Sigmoid colon (tissue), 7 donors: Measurements from ENCODE around the gene ATXN10. TPM values are rescaled to one million over a fixed set of nuclear protein-coding genes. Genes with fewer than 3 reads are reported as not detected.
"Not testable (repeated sequence)": the region's sequence is repeated elsewhere in the genome, so short reads cannot be mapped to it uniquely, and the experiment has no call there.

ENCODE experiments used
- DNase-seq: peaks from one replicate; pipeline ENCODE4 v3.0.0-alpha.2; 2019
- H3K27ac ChIP-seq, 4 donors: fragments of 200-600 bp; sonication (generic); one replicate each; pipeline ENCODE4 v1.5.1; 2016 to 2019; ENCODE audit warnings: mild to moderate bottlenecking in 1 of 4
- H3K27me3 ChIP-seq, 3 donors: fragments of 200-600 bp; sonication (generic); one replicate each; pipeline ENCODE4 v1.5.1; 2019; ENCODE audit warnings: mild to moderate bottlenecking in 1 of 3
- H3K36me3 ChIP-seq, 4 donors: fragments of 200-600 bp; sonication (generic); one replicate each; pipeline ENCODE4 v1.5.1; 2016 to 2019
- H3K4me1 ChIP-seq, 4 donors: fragments of 200-600 bp; sonication (generic); one replicate each; pipeline ENCODE4 v1.5.1; 2017 to 2019
- H3K4me3 ChIP-seq, 4 donors: fragments of 200-600 bp; sonication (generic); one replicate each; pipeline ENCODE4 v1.5.1; 2017 to 2019; ENCODE audit warnings: mild to moderate bottlenecking in 2 of 4, moderate library complexity in 1 of 4
- H3K9me3 ChIP-seq, 4 donors: fragments of 200-600 bp in 3 of 4; sonication (generic) in 3 of 4; one replicate each; pipeline versions ENCODE4 v1.5.1 to v1.6.1; 2013 to 2019
- EP300 ChIP-seq, 4 donors: sonication (generic); formaldehyde crosslinking; IDR thresholded peaks; one replicate each; pipeline ENCODE4 v1.6.1; 2017; ENCODE audit warnings: antibody characterized with exemption in 4 of 4
- POLR2A ChIP-seq, 2 donors: fragments of 450-650 bp; IDR thresholded peaks; one replicate each; pipeline ENCODE4 v1.6.1; 2016; ENCODE audit warnings: antibody characterized with exemption in 2 of 2, mild to moderate bottlenecking in 2 of 2, moderate library complexity in 2 of 2
- POLR2AphosphoS5 ChIP-seq, 4 donors: sonication (generic); formaldehyde crosslinking; IDR thresholded peaks; one replicate each; pipeline ENCODE4 v1.6.1; 2017; ENCODE audit warnings: antibody characterized with exemption in 4 of 4
- WGBS, 2 donors: extraction: QIAGEN DNeasy Blood & Tissue Kit; methylation state at CpG; one replicate each; pipeline ENCODE4 v1.1.7; 2013; 5-methylcytosine and 5-hydroxymethylcytosine counted together
- intact Hi-C: fragments of 100-400 bp; cut with DNase I; formaldehyde crosslinking; loops from one replicate; pipeline ENCODE4 v1.15.1; 2023
- polyA plus RNA-seq, 3 donors: library from polyadenylated mRNA; stranded (reverse); fragments of 200-250 nt; gene quantifications; one replicate each; pipeline ENCODE4 v1.2.3, GENCODE V29; 2013
- total RNA-seq, 4 donors: library from RNA; depleted of rRNA; stranded (reverse); fragments of >200 nt; gene quantifications; one replicate each; pipeline ENCODE4 v1.1.0, GENCODE V29; 2016
- TF ChIP-seq, protein P1 (sequence below), 4 experiments: fragments of 450-650 bp in 3 of 4; fragments of 200-600 bp in 1 of 4; IDR thresholded peaks; one replicate each; pipeline ENCODE4 v1.5.1; 2016 to 2019; ENCODE audit warnings: antibody characterized with exemption in 4 of 4, mild to moderate bottlenecking in 3 of 4, moderate library complexity in 2 of 4
- donor health status: healthy with polysubstance abuse.
- donor health status: Bipolar disorder and iron deficiency.
- donor health status: healthy.

The ATXN10 gene
- total and polyA plus RNA-seq, 7 donors = 37.9 to 187 (median 160) TPM

- Histone ChIP-seq H3K4me3 (no peak overlapping the region), H3K27ac (no peak overlapping the region), H3K27me3 (peaks cover 0 to 4% (median 0%) of the 10 kb centered on the region in 3 donors), H3K4me1 (no peaks in the 10 kb centered on the region), H3K36me3 (no peaks in the 10 kb centered on the region), H3K9me3 (no peaks in the 10 kb centered on the region)
- WGBS, 2 donors = 89 to 94% methylated on average over 11 of the region's 11 CpGs
- intact Hi-C loops = no loop called here
- no peak for DNase-seq
- no peak for TF ChIP-seq POLR2AphosphoS5 (IDR thresholded peaks at IDR 0.05)
Observed at GRCh38 chr22:45651931-45652528, 19.6 kb upstream of the ATXN10 start.

DNA sequence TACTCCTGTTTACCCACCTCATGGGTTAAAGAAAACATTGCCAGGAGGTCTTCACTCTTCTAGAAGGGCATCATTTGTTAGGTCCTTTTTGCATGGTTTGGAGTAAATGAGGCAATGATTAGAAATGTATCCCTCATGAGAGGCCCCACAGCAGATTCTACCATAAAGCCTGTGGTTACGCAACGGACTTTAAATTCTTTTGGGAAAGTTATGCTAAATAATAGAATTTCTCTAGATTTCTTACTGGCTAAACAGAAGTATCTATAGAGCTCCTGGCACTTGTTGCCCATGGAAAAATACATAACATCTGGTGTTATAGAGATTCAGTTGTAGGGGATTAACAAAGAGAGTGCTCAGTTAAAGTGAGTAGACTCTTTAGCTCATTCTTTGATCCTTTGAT is 15.1 kb upstream of the ATXN10 start:
- no peaks in the 10 kb centered on the region for H3K4me1 ChIP-seq
- H3K27ac ChIP-seq = no peak overlapping the region
- 92 to 95% methylated on average over 2 of the region's 2 CpGs for WGBS, 2 donors
- H3K4me3 ChIP-seq = no peak overlapping the region
- intact Hi-C loops = no loop called here
- no peak for TF ChIP-seq EP300 (IDR thresholded peaks at IDR 0.05)
- no peak for TF ChIP-seq POLR2A (IDR thresholded peaks at IDR 0.05)
- no peak for TF ChIP-seq POLR2AphosphoS5 (IDR thresholded peaks at IDR 0.05)
- TF ChIP-seq, protein P1, sequence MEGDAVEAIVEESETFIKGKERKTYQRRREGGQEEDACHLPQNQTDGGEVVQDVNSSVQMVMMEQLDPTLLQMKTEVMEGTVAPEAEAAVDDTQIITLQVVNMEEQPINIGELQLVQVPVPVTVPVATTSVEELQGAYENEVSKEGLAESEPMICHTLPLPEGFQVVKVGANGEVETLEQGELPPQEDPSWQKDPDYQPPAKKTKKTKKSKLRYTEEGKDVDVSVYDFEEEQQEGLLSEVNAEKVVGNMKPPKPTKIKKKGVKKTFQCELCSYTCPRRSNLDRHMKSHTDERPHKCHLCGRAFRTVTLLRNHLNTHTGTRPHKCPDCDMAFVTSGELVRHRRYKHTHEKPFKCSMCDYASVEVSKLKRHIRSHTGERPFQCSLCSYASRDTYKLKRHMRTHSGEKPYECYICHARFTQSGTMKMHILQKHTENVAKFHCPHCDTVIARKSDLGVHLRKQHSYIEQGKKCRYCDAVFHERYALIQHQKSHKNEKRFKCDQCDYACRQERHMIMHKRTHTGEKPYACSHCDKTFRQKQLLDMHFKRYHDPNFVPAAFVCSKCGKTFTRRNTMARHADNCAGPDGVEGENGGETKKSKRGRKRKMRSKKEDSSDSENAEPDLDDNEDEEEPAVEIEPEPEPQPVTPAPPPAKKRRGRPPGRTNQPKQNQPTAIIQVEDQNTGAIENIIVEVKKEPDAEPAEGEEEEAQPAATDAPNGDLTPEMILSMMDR (IDR thresholded peaks at IDR 0.05) = no peak
- no peaks in the 10 kb centered on the region for H3K9me3 ChIP-seq
- H3K27me3 ChIP-seq = no peaks in the 10 kb centered on the region
- no peak for DNase-seq
- no peaks in the 10 kb centered on the region for H3K36me3 ChIP-seq

GRCh38 chr22:45657701-45658100 is 13.9 kb upstream of the ATXN10 start:
- intact Hi-C loops = no loop called here
- Histone ChIP-seq H3K36me3 (no peaks in the 10 kb centered on the region), H3K9me3 (no peaks in the 10 kb centered on the region), H3K27me3 (no peaks in the 10 kb centered on the region), H3K4me1 (no peaks in the 10 kb centered on the region), H3K4me3 (no peak overlapping the region), H3K27ac (no peak overlapping the region)
- DNase-seq = no peak
- WGBS, 2 donors = 71 to 82% methylated on average over 4 of the region's 4 CpGs
- TF ChIP-seq, protein P1 (IDR thresholded peaks at IDR 0.05) = no peak
- no peak for TF ChIP-seq POLR2AphosphoS5 (IDR thresholded peaks at IDR 0.05)
- TF ChIP-seq EP300 (IDR thresholded peaks at IDR 0.05) = no peak
- no peak for TF ChIP-seq POLR2A (IDR thresholded peaks at IDR 0.05)

DNA sequence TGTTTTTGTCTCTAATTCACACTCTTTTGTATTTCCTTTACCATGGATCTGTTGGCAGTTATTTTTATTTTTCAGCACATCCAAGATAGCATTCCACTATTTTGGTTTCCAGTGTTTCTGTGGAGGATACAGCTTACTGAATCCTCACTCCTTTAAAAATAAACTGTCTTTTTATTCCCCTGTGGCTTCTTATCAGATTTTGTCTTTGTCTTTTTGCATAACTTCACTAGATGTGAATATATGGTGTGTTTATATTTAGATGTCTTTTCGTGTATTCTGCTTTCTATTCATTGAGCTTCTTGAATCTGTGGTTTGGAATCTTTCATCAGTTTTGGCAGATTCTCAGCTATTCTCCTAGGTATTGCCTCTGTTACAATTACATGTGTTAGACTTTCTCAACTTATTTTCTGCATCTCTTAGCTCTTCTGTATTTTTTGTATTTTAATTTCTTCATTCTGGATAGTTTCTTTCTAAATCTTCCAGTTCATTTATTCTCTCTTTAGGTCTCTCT is 7.4 kb upstream of the ATXN10 start:
- DNase-seq = no peak
- TF ChIP-seq POLR2AphosphoS5 (IDR thresholded peaks at IDR 0.05) (no peak), EP300 (IDR thresholded peaks at IDR 0.05) (no peak), POLR2A (IDR thresholded peaks at IDR 0.05) (no peak)
- TF ChIP-seq, protein P1 (IDR thresholded peaks at IDR 0.05) = no peak
- Histone ChIP-seq H3K4me1 (no peaks in the 10 kb centered on the region), H3K4me3 (no peak overlapping the region), H3K36me3 (no peaks in the 10 kb centered on the region), H3K27ac (no peak overlapping the region), H3K9me3 (no peaks in the 10 kb centered on the region), H3K27me3 (no peaks in the 10 kb centered on the region)
- WGBS, 2 donors = 45 to 68% methylated on average over 1 of the region's 1 CpG
- intact Hi-C loops = no loop called here

DNA sequence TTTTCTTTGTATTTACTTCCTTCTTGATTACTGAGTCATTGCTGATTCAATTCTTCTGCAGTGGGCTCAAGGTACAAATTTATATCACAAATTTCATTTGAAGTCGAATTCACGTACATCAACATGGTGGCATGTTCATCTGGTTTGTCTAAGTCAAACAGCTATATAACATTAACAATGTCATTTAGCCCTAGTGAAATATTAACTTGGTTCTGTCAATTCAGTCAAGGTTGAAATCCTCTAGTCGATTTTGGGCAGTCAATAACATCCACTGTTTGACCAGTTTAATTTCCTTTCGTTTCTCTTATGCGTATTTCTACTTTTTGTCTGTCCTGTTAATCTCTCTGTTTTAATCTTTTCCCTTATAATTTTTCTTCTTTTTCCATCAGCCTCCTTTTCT is 4.1 kb upstream of the ATXN10 start:
- Histone ChIP-seq H3K4me1 (peaks cover 0 to 12% (median 6%) of the 10 kb centered on the region in 4 donors), H3K36me3 (no peaks in the 10 kb centered on the region), H3K27ac (no peak overlapping the region), H3K27me3 (no peaks in the 10 kb centered on the region), H3K9me3 (no peaks in the 10 kb centered on the region), H3K4me3 (no peak overlapping the region)
- intact Hi-C loops = no loop called here
- no peak for TF ChIP-seq POLR2AphosphoS5 (IDR thresholded peaks at IDR 0.05)
- no peak for TF ChIP-seq EP300 (IDR thresholded peaks at IDR 0.05)
- TF ChIP-seq POLR2A (IDR thresholded peaks at IDR 0.05) = no peak
- TF ChIP-seq, protein P1 (IDR thresholded peaks at IDR 0.05) = no peak
- 20 to 67% methylated on average over 5 of the region's 5 CpGs for WGBS, 2 donors
- no peak for DNase-seq

DNA sequence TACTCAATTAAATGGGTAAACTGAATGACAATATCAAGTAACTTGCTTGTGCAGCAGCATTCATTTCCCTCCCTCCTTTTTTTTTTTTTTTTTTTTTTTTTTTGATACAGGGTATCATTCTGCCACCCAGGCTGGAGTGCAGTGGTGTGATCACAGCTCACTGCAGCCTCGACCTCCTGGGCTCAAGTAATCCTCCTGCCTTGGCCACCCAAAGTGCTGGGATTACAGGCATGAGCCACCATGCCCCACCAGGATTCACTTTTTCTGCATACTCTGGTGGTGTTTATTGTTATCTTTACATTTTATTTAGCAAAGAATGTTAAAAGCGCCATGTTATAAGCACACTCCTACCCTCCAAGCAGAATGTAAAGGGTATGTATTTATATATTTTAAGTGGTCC is 1.3 kb upstream of the ATXN10 start:
- 84 to 85% methylated on average over 2 of the region's 2 CpGs for WGBS, 2 donors
- not testable (repeated sequence) for H3K36me3 ChIP-seq, H3K27me3 ChIP-seq, H3K27ac ChIP-seq, H3K9me3 ChIP-seq, DNase-seq, H3K4me3 ChIP-seq
- intact Hi-C loops = loop anchor here (10.0 kb wide), 1 partner anchor 444 kb away; no protein-coding TSS in a partner anchor
- peaks cover 0 to 37% (median 20%) of the 10 kb centered on the region in 4 donors for H3K4me1 ChIP-seq
